Liver (tissue), 4 donors: ENCODE measurements around the gene SMPD1. TPM values are rescaled to one million over a fixed set of nuclear protein-coding genes. Genes with fewer than 3 reads are reported as not detected.

Experiments
- polyA plus RNA-seq, 2 donors: library from polyadenylated mRNA; stranded (reverse) in 1 of 2; unstranded in 1 of 2; fragments of 200-250 nt in 1 of 2; fragments of >200 nt in 1 of 2; fragmentation: Nextera tagmentation in 1 of 2; extraction: Ambion mirVana in 1 of 2; gene quantifications; one replicate each; pipeline versions ENCODE4 v1.2.1 to v1.2.3, GENCODE V29; 2013 to 2015
- total RNA-seq, 2 donors: library from RNA; depleted of rRNA; stranded (reverse); fragments of >200 nt; gene quantifications; one replicate each; pipeline ENCODE4 v1.2.3, GENCODE V29; 2014
- donor health status: healthy.
- donor health status: healthy.
- donor health status: healthy.

The SMPD1 gene
- total and polyA plus RNA-seq, 4 donors, result 15.4 to 91.6 (median 45.4) TPM

Other genes starting within 250 kb of the SMPD1 start
- gene OR52B2, start 220.1 kb upstream of the SMPD1 start, total RNA-seq, result under 1 TPM in 1 of 2 donors, not detected in 1; 0.33 TPM
- not detected for gene OR52B2, start 220.1 kb upstream of the SMPD1 start, polyA plus RNA-seq
- not detected for gene OR52W1, start 191.2 kb upstream of the SMPD1 start, total RNA-seq
- not detected for gene OR52W1, start 191.2 kb upstream of the SMPD1 start, polyA plus RNA-seq
- gene C11orf42, start 184.9 kb upstream of the SMPD1 start, total RNA-seq, result not detected
- not detected for gene C11orf42, start 184.9 kb upstream of the SMPD1 start, polyA plus RNA-seq
- 10 to 100 TPM; 12.3 to 21.2 TPM for gene FHIP1B, start 155.8 kb upstream of the SMPD1 start, total RNA-seq
- gene FHIP1B, start 155.8 kb upstream of the SMPD1 start, polyA plus RNA-seq, result 10 to 100 TPM; 16.4 to 17.4 TPM
- gene CNGA4, start 151.4 kb upstream of the SMPD1 start, total RNA-seq, result not detected
- under 1 TPM in 1 of 2 donors, not detected in 1; 0.09 TPM for gene CNGA4, start 151.4 kb upstream of the SMPD1 start, polyA plus RNA-seq
- not detected for gene CCKBR, start 130.6 kb upstream of the SMPD1 start, total RNA-seq
- not detected for gene CCKBR, start 130.6 kb upstream of the SMPD1 start, polyA plus RNA-seq
- gene CAVIN3, start 70.0 kb upstream of the SMPD1 start, total RNA-seq, result 1 to 10 TPM; 4.0 to 4.4 TPM
- gene CAVIN3, start 70.0 kb upstream of the SMPD1 start, polyA plus RNA-seq, result 10 to 100 TPM in 1 of 2 donors, 1 to 10 TPM in 1; 2.5 to 13.9 TPM
- 1 to 10 TPM; 8.1 to 8.6 TPM for gene APBB1, start 28.6 kb downstream of the SMPD1 start, total RNA-seq
- 1 to 10 TPM; 2.5 to 4.5 TPM for gene APBB1, start 28.6 kb downstream of the SMPD1 start, polyA plus RNA-seq
- 1,000 to 10,000 TPM; 2,251 to 9,224 TPM for gene HPX, start 50.5 kb downstream of the SMPD1 start, total RNA-seq
- gene HPX, start 50.5 kb downstream of the SMPD1 start, polyA plus RNA-seq, result 1,000 to 10,000 TPM; 5,349 to 6,171 TPM
- 10 to 100 TPM in 1 of 2 donors, 1 to 10 TPM in 1; 8.1 to 12.7 TPM for gene TRIM3, start 83.5 kb downstream of the SMPD1 start, total RNA-seq
- 10 to 100 TPM in 1 of 2 donors, 1 to 10 TPM in 1; 5.2 to 10.1 TPM for gene TRIM3, start 83.5 kb downstream of the SMPD1 start, polyA plus RNA-seq
- 10 to 100 TPM; 16.2 to 42.0 TPM for gene ARFIP2, start 90.9 kb downstream of the SMPD1 start, total RNA-seq
- 10 to 100 TPM; 21.3 to 26.3 TPM for gene ARFIP2, start 90.9 kb downstream of the SMPD1 start, polyA plus RNA-seq
- 10 to 100 TPM; 16.9 to 31.9 TPM for gene TIMM10B, start 91.0 kb downstream of the SMPD1 start, total RNA-seq
- gene TIMM10B, start 91.0 kb downstream of the SMPD1 start, polyA plus RNA-seq, result 10 to 100 TPM; 16.1 to 16.4 TPM
- gene DNHD1, start 106.8 kb downstream of the SMPD1 start, total RNA-seq, result 10 to 100 TPM in 1 of 2 donors, 1 to 10 TPM in 1; 3.8 to 23.6 TPM
- gene DNHD1, start 106.8 kb downstream of the SMPD1 start, polyA plus RNA-seq, result 1 to 10 TPM; 2.1 to 6.3 TPM
- 10 to 100 TPM; 10.5 to 11.9 TPM for gene RRP8, start 213.1 kb downstream of the SMPD1 start, total RNA-seq
- 10 to 100 TPM; 10.3 to 12.6 TPM for gene RRP8, start 213.1 kb downstream of the SMPD1 start, polyA plus RNA-seq
- 10 to 100 TPM; 50.5 to 69.1 TPM for gene ILK, start 213.3 kb downstream of the SMPD1 start, total RNA-seq
- gene ILK, start 213.3 kb downstream of the SMPD1 start, polyA plus RNA-seq, result 10 to 100 TPM; 29.6 to 45.9 TPM
- 10 to 100 TPM; 10.5 to 18.8 TPM for gene TAF10, start 221.7 kb downstream of the SMPD1 start, total RNA-seq
- 10 to 100 TPM; 44.2 to 58.1 TPM for gene TAF10, start 221.7 kb downstream of the SMPD1 start, polyA plus RNA-seq
- gene TPP1, start 228.9 kb downstream of the SMPD1 start, total RNA-seq, result 100 to 1,000 TPM in 1 of 2 donors, 10 to 100 TPM in 1; 71.3 to 108 TPM
- gene TPP1, start 228.9 kb downstream of the SMPD1 start, polyA plus RNA-seq, result 100 to 1,000 TPM in 1 of 2 donors, 10 to 100 TPM in 1; 52.8 to 102 TPM